Breast epithelium (tissue), 3 donors: ENCODE measurements around the gene SCD5.

Experiments used
- CTCF ChIP-seq, 3 donors: fragments of 450-650 bp; IDR thresholded peaks; one replicate each; pipeline ENCODE4 v1.5.1; 2016 to 2017; ENCODE audit warnings: antibody characterized with exemption in 3 of 3, mild to moderate bottlenecking in 3 of 3, moderate library complexity in 3 of 3
- POLR2A ChIP-seq: fragments of 450-650 bp; IDR thresholded peaks from one replicate; pipeline ENCODE4 v1.6.1; 2016; ENCODE audit warnings: antibody characterized with exemption, mild to moderate bottlenecking, moderate library complexity

- TF ChIP-seq CTCF (IDR thresholded peaks at IDR 0.05) (peak; percentile 42 to 96 (median 46)), POLR2A (no peak)
Measured at GRCh38 chr4:82739287-82740190, 59.1 kb downstream of the SCD5 start.
